Stimulated activated CD4-positive, alpha-beta T cell treated with anti-CD3 and anti-CD28 coated beads, Interleukin-1b, Interleukin-23, amount 100 ng/mL, for 1 hour (primary cell): ENCODE measurements around the gene CSH2.

Experiments used
- DNase-seq, 2 donors: peaks; one replicate each; pipeline ENCODE4 v3.0.0-alpha.2; 2020; ENCODE audit warnings: low read depth in 2 of 2

CSH2 gene

DNA sequence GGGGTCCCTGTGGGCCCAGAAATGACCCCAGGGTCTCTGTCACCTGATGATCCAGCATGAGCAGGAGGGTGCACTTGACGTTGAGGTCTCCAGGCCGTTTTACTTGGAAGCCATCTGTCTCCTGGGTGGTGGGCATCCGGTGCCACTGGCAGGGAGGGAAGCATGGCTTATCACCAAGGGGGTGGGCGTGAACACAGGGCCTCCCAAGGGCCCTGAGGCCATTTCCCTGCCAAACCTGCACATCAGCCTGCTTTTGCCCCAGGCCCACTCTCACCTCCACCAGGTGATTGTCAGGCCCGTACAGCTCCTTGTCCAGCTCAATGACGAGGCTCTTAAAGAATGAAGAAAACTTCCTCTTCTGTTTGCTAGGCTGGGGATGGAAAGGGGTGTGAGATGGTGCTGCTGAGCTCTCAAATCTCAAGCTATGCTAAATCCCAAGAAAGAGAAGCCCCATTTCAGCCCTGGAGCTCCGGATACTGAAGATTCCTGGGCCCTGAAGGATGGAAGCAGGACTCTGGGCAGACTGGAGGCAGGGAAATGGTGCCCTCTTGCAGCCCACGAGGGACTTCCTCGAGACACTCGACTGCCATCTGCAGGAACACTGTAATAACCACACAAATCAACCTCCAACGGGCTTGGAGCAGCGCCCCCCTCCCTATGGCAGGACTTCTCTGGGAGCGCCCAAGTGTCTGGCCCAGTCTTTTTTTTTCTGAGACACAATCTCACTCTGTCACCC lies 38.9 kb downstream of the CSH2 start:
- peak in 1 of 2 donors; percentile 37 for DNase-seq

- DNase-seq: no peak
Observed at GRCh38 chr17:63833741-63834373, 39.6 kb downstream of the CSH2 start.

- DNase-seq: no peak
Observed at GRCh38 chr17:63833026-63833740, 40.3 kb downstream of the CSH2 start.

DNA sequence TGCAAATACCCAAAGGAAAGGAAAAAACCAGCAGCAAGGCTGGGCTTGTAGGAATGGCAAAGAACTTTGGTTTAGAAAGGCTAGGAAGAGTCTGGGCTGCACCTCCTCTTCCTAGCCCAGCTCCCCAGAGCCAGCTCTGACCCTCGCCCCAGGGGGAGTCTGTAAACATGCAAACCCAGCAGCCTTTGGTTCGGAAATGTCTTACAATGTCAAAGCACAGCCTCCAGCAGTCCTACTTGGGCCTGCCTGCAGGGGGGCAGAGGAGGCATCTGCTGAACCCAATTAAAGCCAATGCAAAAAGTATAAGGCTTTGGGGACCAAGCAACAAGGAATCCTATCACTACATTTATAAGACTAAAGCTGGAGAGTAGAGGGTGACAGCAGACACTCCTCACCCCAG lies 41.0 kb downstream of the CSH2 start:
- DNase-seq: no peak

- DNase-seq: no peak
Observed at GRCh38 chr17:63832014-63832413, 41.5 kb downstream of the CSH2 start.

- DNase-seq: no peak
Observed at GRCh38 chr17:63831505-63831904, 42.0 kb downstream of the CSH2 start.

GRCh38 chr17:63830904-63831491 lies 42.5 kb downstream of the CSH2 start:
- no peak for DNase-seq

DNA sequence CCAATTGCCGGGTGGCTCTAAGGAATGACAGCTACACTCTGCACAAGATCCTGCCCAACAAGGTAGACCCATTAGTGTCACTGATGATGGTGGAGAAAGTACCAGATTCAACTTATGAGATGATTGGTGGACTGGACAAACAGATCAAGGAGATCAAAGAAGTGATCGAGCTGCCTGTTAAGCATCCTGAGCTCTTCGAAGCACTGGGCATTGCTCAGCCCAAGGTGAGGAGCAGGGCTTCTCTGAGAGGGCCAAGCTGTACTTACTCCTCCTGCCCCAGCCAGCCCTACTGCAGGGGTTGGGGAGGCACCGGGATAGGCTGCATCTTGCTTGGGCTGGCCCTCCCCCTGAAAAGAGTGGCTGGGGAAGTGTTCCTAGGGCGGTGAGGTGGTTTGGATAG lies 43.2 kb downstream of the CSH2 start:
- no peak for DNase-seq

DNA sequence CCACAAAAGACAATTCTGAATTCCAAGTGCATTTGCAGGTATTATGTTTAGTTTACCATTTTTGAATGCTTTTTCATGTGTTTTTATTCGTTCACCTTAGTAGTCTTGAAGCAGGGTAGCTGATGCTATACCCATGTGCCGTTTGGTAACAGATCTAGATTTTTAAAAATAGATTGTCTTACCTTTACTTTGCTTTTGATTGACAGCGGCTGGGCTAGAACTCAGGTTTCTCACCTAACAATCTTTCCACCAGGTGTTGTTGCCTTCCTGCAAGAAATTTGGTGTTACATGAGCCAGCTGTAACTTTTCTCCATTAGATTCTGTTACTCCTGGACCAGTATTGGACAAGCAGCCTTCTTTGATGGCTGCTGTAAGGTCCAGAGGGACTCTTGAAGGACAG lies 44.5 kb downstream of the CSH2 start:
- DNase-seq: no peak

GRCh38 chr17:63827801-63828221 lies 45.7 kb downstream of the CSH2 start:
- DNase-seq: no peak

- peak; percentile 83 to 85 for DNase-seq
Observed at GRCh38 chr17:63827002-63827800, 46.3 kb downstream of the CSH2 start, which contains the start of the genes FTSJ3 and PSMC5. Gene FTSJ3, minus strand, starts transcription at chr17:63827663. Its CDS starts 761 bp downstream, at chr17:63826902. Gene PSMC5, plus strand, starts transcription at chr17:63827431. Its CDS starts 60 bp downstream, at chr17:63827491.

DNA sequence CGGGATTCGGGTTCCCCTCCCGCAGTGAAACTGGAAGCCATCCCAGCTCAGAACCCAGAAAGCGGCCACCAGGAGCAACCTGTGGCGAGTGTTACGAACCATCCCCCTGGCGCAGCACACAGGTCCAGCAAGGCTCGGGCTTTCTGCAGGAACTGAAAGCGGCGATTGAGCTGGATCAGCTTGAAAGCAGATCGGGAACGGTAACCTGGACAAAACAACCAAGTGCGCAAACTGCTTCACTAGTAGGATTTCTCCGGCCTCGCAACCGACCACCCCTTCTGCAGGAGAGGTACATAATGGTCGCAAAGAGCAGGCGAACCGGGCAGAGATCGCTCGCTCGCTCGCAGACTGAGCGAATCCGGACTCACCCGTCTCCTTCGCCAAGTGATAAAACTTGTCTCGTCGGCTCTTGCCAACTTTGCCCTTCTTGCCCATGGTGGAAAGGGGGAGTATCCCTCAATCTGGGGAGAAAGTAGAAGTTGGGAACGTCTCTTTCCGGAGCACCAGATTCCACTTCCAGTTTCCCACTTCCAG lies 46.9 kb downstream of the CSH2 start:
- DNase-seq: no peak

- DNase-seq: no peak
Observed at GRCh38 chr17:63824362-63824761, 49.1 kb downstream of the CSH2 start.

GRCh38 chr17:63823659-63824331 lies 49.7 kb downstream of the CSH2 start:
- no peak for DNase-seq

GRCh38 chr17:63822537-63822936 lies 50.9 kb downstream of the CSH2 start:
- DNase-seq: no peak
